Uterus (tissue), 4 donors: ENCODE measurements around the gene ACAA2. TPM values are rescaled to one million over a fixed set of nuclear protein-coding genes. Genes with fewer than 3 reads are reported as not detected.

ENCODE experiments used
- DNase-seq, 2 donors: peaks; one replicate each; pipeline ENCODE4 v3.0.0-alpha.2; 2019 to 2020
- H3K27ac ChIP-seq, 2 donors: fragments of 200-600 bp; sonication (generic); 1 replicate in 1 of 2; 2 replicates in 1 of 2; pipeline ENCODE4 v1.5.1; 2016 to 2018
- H3K27me3 ChIP-seq, 2 donors: fragments of 200-600 bp; sonication (generic); one replicate each; pipeline ENCODE4 v1.5.1; 2018 to 2019; ENCODE audit warnings: control low read depth in 1 of 2
- H3K36me3 ChIP-seq, 2 donors: fragments of 200-600 bp; sonication (generic); one replicate each; pipeline ENCODE4 v1.5.1; 2019; ENCODE audit warnings: control low read depth in 1 of 2
- H3K4me1 ChIP-seq, 2 donors: fragments of 200-600 bp; sonication (generic); one replicate each; pipeline ENCODE4 v1.5.1; 2018 to 2019; ENCODE audit warnings: control low read depth in 1 of 2
- H3K4me3 ChIP-seq, 2 donors: fragments of 200-600 bp; sonication (generic); 1 replicate in 1 of 2; 2 replicates in 1 of 2; pipeline ENCODE4 v1.5.1; 2018 to 2019; ENCODE audit warnings: mild to moderate bottlenecking in 1 of 2
- H3K9me3 ChIP-seq, 2 donors: fragments of 200-600 bp; sonication (generic); one replicate each; pipeline ENCODE4 v1.5.1; 2019; ENCODE audit warnings: control low read depth in 1 of 2
- CTCF ChIP-seq, 4 experiments: fragments of 200-600 bp in 2 of 4; fragments of 450-650 bp in 2 of 4; sonication (generic) in 2 of 4; IDR thresholded peaks; one replicate each; pipeline ENCODE4 v1.5.1; 2016 to 2019; ENCODE audit warnings: antibody characterized with exemption in 4 of 4, mild to moderate bottlenecking in 2 of 4, moderate library complexity in 1 of 4
- POLR2A ChIP-seq, 2 donors: fragments of 450-650 bp; IDR thresholded peaks; one replicate each; pipeline ENCODE4 v1.6.1; 2016; ENCODE audit warnings: antibody characterized with exemption in 2 of 2, mild to moderate bottlenecking in 1 of 2, moderate library complexity in 1 of 2
- intact Hi-C: fragments of 100-400 bp; cut with DNase I; formaldehyde crosslinking; loops from one replicate; pipeline ENCODE4 v1.15.1; 2023; ENCODE audit warnings: low total_unique reads
- total RNA-seq, 4 donors: library from RNA; depleted of rRNA in 3 of 4; stranded (reverse); fragments of >200 nt in 3 of 4; gene quantifications; one replicate each; pipeline versions ENCODE4 v1.1.0 to v1.2.4, GENCODE V29; 2014 to 2023
- donor health status: DM: yes; HTN: yes; CAD: no.

ACAA2 gene
- total RNA-seq, 4 donors from 2014 or later, result 21.8 to 50.5 (median 41.7) TPM

- TF ChIP-seq POLR2A (IDR thresholded peaks at IDR 0.05) (no peak), CTCF (IDR thresholded peaks at IDR 0.05) (no peak)
- no peaks in the 10 kb centered on the region for H3K36me3 ChIP-seq
- no peaks in the 10 kb centered on the region for H3K27me3 ChIP-seq
- no peak overlapping the region for H3K27ac ChIP-seq
- H3K9me3 ChIP-seq, result no peaks in the 10 kb centered on the region
- H3K4me3 ChIP-seq, result no peak overlapping the region
- H3K4me1 ChIP-seq, result no peaks in the 10 kb centered on the region
- intact Hi-C loops, result no loop called here
- no peak for DNase-seq
These were observed 55.6 kb downstream of the ACAA2 start for GRCh38 chr18:49757513-49758262.

- H3K4me1 ChIP-seq, result no peaks in the 10 kb centered on the region
- H3K27ac ChIP-seq, result no peak overlapping the region
- H3K36me3 ChIP-seq, result no peaks in the 10 kb centered on the region
- H3K4me3 ChIP-seq, result no peak overlapping the region
- intact Hi-C loops, result no loop called here
- DNase-seq, result no peak
- TF ChIP-seq POLR2A (IDR thresholded peaks at IDR 0.05) (no peak), CTCF (IDR thresholded peaks at IDR 0.05) (no peak)
- H3K27me3 ChIP-seq, result no peaks in the 10 kb centered on the region
- H3K9me3 ChIP-seq, result no peaks in the 10 kb centered on the region
These were observed 56.5 kb downstream of the ACAA2 start for GRCh38 chr18:49756671-49757362.

GRCh38 chr18:49756135-49756534 lies 57.2 kb downstream of the ACAA2 start:
- no peak for DNase-seq
- no peaks in the 10 kb centered on the region for H3K9me3 ChIP-seq
- no peak overlapping the region for H3K4me3 ChIP-seq
- intact Hi-C loops, result no loop called here
- no peaks in the 10 kb centered on the region for H3K27me3 ChIP-seq
- H3K36me3 ChIP-seq, result no peaks in the 10 kb centered on the region
- no peak overlapping the region for H3K27ac ChIP-seq
- H3K4me1 ChIP-seq, result no peaks in the 10 kb centered on the region
- no peak for TF ChIP-seq CTCF (IDR thresholded peaks at IDR 0.05)
- TF ChIP-seq POLR2A (IDR thresholded peaks at IDR 0.05), result no peak

GRCh38 chr18:49755489-49755888 lies 57.8 kb downstream of the ACAA2 start:
- H3K4me1 ChIP-seq, result no peaks in the 10 kb centered on the region
- no peaks in the 10 kb centered on the region for H3K36me3 ChIP-seq
- no peak for DNase-seq
- no peaks in the 10 kb centered on the region for H3K27me3 ChIP-seq
- no peak overlapping the region for H3K4me3 ChIP-seq
- H3K9me3 ChIP-seq, result no peaks in the 10 kb centered on the region
- no peak overlapping the region for H3K27ac ChIP-seq
- TF ChIP-seq CTCF (IDR thresholded peaks at IDR 0.05) (no peak), POLR2A (IDR thresholded peaks at IDR 0.05) (no peak)
- intact Hi-C loops, result no loop called here

- H3K4me1 ChIP-seq, result no peaks in the 10 kb centered on the region
- intact Hi-C loops, result no loop called here
- no peak overlapping the region for H3K27ac ChIP-seq
- H3K9me3 ChIP-seq, result no peaks in the 10 kb centered on the region
- no peaks in the 10 kb centered on the region for H3K27me3 ChIP-seq
- no peak overlapping the region for H3K4me3 ChIP-seq
- no peak for TF ChIP-seq CTCF (IDR thresholded peaks at IDR 0.05)
- TF ChIP-seq POLR2A (IDR thresholded peaks at IDR 0.05), result no peak
- DNase-seq, result no peak
- H3K36me3 ChIP-seq, result no peaks in the 10 kb centered on the region
These were observed 58.5 kb downstream of the ACAA2 start for GRCh38 chr18:49754866-49755265.
